ENCODE data around the gene ARHGDIG. TPM values are rescaled to one million over a fixed set of nuclear protein-coding genes. Genes with fewer than 3 reads are reported as not detected.

ARHGDIG gene
- total and polyA plus RNA-seq, 9 of the 15 experiments (the other 6 are each of a cell fraction or from before 2014, with no cell fraction given) = 0.36 to 2.5 (median 0.64) TPM; not detected in 2

DNA sequence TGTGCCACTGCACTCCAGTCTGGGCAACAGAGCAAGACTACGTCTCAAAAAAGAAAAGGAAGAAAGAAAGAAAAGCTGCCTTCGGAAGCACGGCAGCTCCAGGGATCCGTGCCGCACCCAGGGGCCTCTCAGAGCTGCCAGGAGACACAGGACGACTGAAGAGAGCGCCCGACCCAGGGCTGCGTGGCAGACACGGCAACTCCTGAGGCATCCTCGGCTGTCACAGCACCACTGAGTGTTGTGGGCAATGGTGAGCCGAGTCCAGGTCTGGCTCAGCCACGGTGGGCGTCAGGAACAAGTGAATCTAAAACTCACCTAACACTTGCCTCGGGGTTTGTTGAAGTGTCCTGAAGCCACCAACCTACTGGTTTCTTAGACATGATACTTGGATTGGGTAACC is 31.3 kb downstream of the ARHGDIG start (continued):
- TF ChIP-seq, protein P1, sequence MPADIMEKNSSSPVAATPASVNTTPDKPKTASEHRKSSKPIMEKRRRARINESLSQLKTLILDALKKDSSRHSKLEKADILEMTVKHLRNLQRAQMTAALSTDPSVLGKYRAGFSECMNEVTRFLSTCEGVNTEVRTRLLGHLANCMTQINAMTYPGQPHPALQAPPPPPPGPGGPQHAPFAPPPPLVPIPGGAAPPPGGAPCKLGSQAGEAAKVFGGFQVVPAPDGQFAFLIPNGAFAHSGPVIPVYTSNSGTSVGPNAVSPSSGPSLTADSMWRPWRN (IDR thresholded peaks at IDR 0.05; ENCODE audit: low read depth) = no peak

DNA sequence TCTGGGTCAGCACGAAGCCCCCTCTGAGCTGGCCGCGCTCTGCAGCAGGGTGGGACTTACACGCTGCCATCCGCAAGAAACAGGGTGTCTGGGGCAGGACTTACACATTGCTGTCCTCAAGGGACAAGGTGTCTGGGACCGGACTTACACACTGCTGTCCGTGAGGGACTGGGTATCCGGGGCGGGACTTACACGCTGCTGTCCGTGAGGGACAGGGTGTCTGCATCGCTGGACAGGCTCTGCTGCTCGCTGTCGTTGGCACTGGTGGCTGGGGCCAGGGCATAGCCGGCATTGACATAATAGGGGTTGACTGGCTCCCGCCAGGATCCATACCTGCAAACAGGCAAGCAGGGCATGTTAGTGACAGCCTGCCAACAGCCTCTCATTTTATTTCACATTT is 34.0 kb downstream of the ARHGDIG start:
- DNase-seq (ENCODE audit: extremely low read depth in 1 of 4, low spot score in 3 of 4) (no peak), FAIRE-seq (no peak), ATAC-seq (no peak)
- Histone ChIP-seq H3K9me1 (ENCODE audit: control insufficient read depth, insufficient read depth, low read length) (no peaks in the 10 kb centered on the region), H3K27ac (ENCODE audit: extremely low read depth, low read depth, low read length) (no peak overlapping the region), H3K9me3 (replicated peaks; ENCODE audit: control insufficient read depth, insufficient read depth, low read depth, low read length) (no peaks in the 10 kb centered on the region), H3K9ac (ENCODE audit: insufficient read depth in 1 of 2, low read depth in 2 of 2, low read length in 2 of 2) (peak overlapping the region in 1 of 2 experiments; percentile 31; a peak in 1 of 4 replicates), H3K4me3 (no peak overlapping the region), H3K79me2 (ENCODE audit: control insufficient read depth, insufficient read depth, low read length) (peaks cover 72% of the 10 kb centered on the region), H2AFZ (ENCODE audit: low read depth, low read length) (no peak overlapping the region), H3K36me3 (ENCODE audit: control insufficient read depth, insufficient read depth, low read length) (peaks cover 70% of the 10 kb centered on the region; the same call in 2 of the 3 replicates), H3K27me3 (ENCODE audit: control insufficient read depth in 2 of 2, insufficient read depth in 2 of 2, low read length in 2 of 2) (no peaks in the 10 kb centered on the region), H3K4me2 (ENCODE audit: insufficient read depth, low read length) (no peak overlapping the region), H3K4me1 (replicated peaks in 1 of 2; ENCODE audit: control insufficient read depth in 2 of 2, insufficient read depth in 2 of 2, low read length in 2 of 2) (peaks cover 0 to 32% of the 10 kb centered on the region in 2 experiments; a peak in 3 of 5 replicates), H4K20me1 (replicated peaks; ENCODE audit: control insufficient read depth, insufficient read depth, low read length) (peaks cover 13% of the 10 kb centered on the region; the same call in 1 of the 2 replicates)
- ChIA-PET POLR2A (interaction anchor here (1.5 kb wide), 1 partner anchor 10 kb away, joined by 4 read pairs; no protein-coding TSS in a partner anchor), CTCF (ENCODE audit: low intra/inter-chr PET ratio) (no interaction called here)
- no peak for TF ChIP-seq MTA3 (IDR thresholded peaks at IDR 0.05; ENCODE audit: borderline replicate concordance)
- no peak for TF ChIP-seq CEBPG (CRISPR knock-in tag; IDR thresholded peaks at IDR 0.05)
- TF ChIP-seq CEBPG (tag; conservative IDR thresholded peaks at IDR 0.05 in 1 of 2, IDR thresholded peaks at IDR 0.05 in 1 of 2) = no peak
- BruUV-seq (replicated peaks) = no TSS peak
- in situ Hi-C loops (cut with MboI) (no loop called here), intact Hi-C loops (cut with micrococcal nuclease) (no loop called here)
- WGBS (ENCODE audit: insufficient coverage, low coverage, missing lambda C conversion rate) = 92% methylated on average over 16 of the region's 16 CpGs
